H1 (cell line): ENCODE data around the gene CDCA3. TPM values are rescaled to one million over a fixed set of nuclear protein-coding genes. Genes with fewer than 3 reads are reported as not detected.

Source experiments
- CTCF ChIA-PET: fragments of 300-600 bp; sonication (Branson Sonifier 250); formaldehyde crosslinking; loops from one replicate; lab custom pipeline; 2021; ENCODE audit not compliant: partially characterized antibody; lab: Charles Lee
- POLR2A ChIA-PET: fragments of 300-600 bp; sonication (Branson Sonifier 250); formaldehyde crosslinking; loops from one replicate; lab custom pipeline; 2021; ENCODE audit warnings: inconsistent platforms; ENCODE audit not compliant: partially characterized antibody; lab: Charles Lee
- DNase-seq, 2 experiments: peaks; one replicate each; pipeline versions ENCODE4 v3.0.0 to v3.0.0-alpha.2; 2010 to 2022; ENCODE audit warnings: low spot score in 2 of 2, low read depth in 1 of 2, mixed read lengths in 1 of 2
- FAIRE-seq: peaks from 2 replicates; lab custom pipeline; 2011; peaks lifted over from hg19 to GRCh38; lab: Jason Lieb, UNC
- H2AFZ ChIP-seq: 2 replicates; pipeline ENCODE4 v1.8.1; 2012; ENCODE audit warnings: low read length, inconsistent platforms
- H2AK5ac ChIP-seq: 2 replicates; pipeline ENCODE4 v1.6.1; 2013; ENCODE audit warnings: low read depth, low read length
- H2BK120ac ChIP-seq: replicated peaks from 2 replicates; pipeline ENCODE3; 2013; ENCODE audit warnings: low read depth, low read length, inconsistent platforms
- H2BK12ac ChIP-seq: 2 replicates; pipeline ENCODE4 v1.6.1; 2013; ENCODE audit warnings: low read depth, low read length
- H2BK15ac ChIP-seq: 2 replicates; pipeline ENCODE4 v1.6.1; 2013; ENCODE audit warnings: low read length
- H2BK20ac ChIP-seq: 2 replicates; pipeline ENCODE4 v1.6.1; 2013; ENCODE audit warnings: low read length
- H2BK5ac ChIP-seq: 2 replicates; pipeline ENCODE4 v1.6.1; 2013; ENCODE audit warnings: low read depth, low read length
- H3K14ac ChIP-seq: 2 replicates; pipeline ENCODE4 v1.6.1; 2013; ENCODE audit warnings: inconsistent platforms; ENCODE audit not compliant: insufficient read length
- H3K18ac ChIP-seq: 2 replicates; pipeline ENCODE4 v1.6.1; 2013; ENCODE audit warnings: low read length; ENCODE audit errors: extremely low read depth
- H3K23ac ChIP-seq: 2 replicates; pipeline ENCODE4 v1.6.1; 2013; ENCODE audit warnings: inconsistent platforms; ENCODE audit not compliant: insufficient read length
- H3K23me2 ChIP-seq: 2 replicates; pipeline ENCODE4 v1.6.1; 2013; ENCODE audit warnings: low read depth, low read length
- H3K27ac ChIP-seq: 2 replicates; pipeline ENCODE4 v1.6.1; 2011; ENCODE audit warnings: low read depth, low read length, inconsistent platforms
- H3K27me3 ChIP-seq, 4 experiments: replicated peaks in 1 of 4; 1 replicate in 1 of 4; 2 replicates in 3 of 4; pipeline versions ENCODE4 v1.6.1 to v1.8.1; 2011 to 2013; ENCODE audit warnings: low read length in 3 of 4, mild to moderate bottlenecking in 3 of 4, inconsistent platforms in 2 of 4, mixed read lengths in 2 of 4, moderate library complexity in 1 of 4; ENCODE audit not compliant: control insufficient read depth in 3 of 4, insufficient read depth in 3 of 4; ENCODE audit errors: extremely low read depth in 1 of 4
- H3K36me3 ChIP-seq, 4 experiments: 2 replicates each; pipeline versions ENCODE4 v1.6.1 to v1.8.1; 2011 to 2013; ENCODE audit warnings: mild to moderate bottlenecking in 4 of 4, low read length in 3 of 4, moderate library complexity in 2 of 4, control low read depth in 1 of 4, inconsistent platforms in 1 of 4; ENCODE audit not compliant: insufficient read depth in 4 of 4, control insufficient read depth in 2 of 4
- H3K4ac ChIP-seq: replicated peaks from 2 replicates; pipeline ENCODE3; 2013; ENCODE audit warnings: low read length, low read depth, mixed read lengths, inconsistent platforms; ENCODE audit not compliant: insufficient read length
- H3K4me1 ChIP-seq, 4 experiments: replicated peaks in 1 of 4; 1 replicate in 1 of 4; 2 replicates in 3 of 4; pipeline versions ENCODE4 v1.6.1 to v1.8.1; 2011 to 2013; ENCODE audit warnings: low read length in 3 of 4, inconsistent platforms in 2 of 4, mixed read lengths in 1 of 4; ENCODE audit not compliant: insufficient read depth in 4 of 4, control insufficient read depth in 3 of 4
- H3K4me2 ChIP-seq, 2 experiments: 2 replicates each; pipeline versions ENCODE4 v1.6.1 to v1.8.1; 2011 to 2013; ENCODE audit warnings: low read depth in 2 of 2, low read length in 2 of 2, control low read depth in 1 of 2, inconsistent platforms in 1 of 2, mild to moderate bottlenecking in 1 of 2; ENCODE audit not compliant: insufficient read depth in 1 of 2
- H3K4me3 ChIP-seq, 4 experiments: fragments of 200-600, 300-600 bp in 1 of 4; sonication (generic), shearing (Covaris generic), sonication (Bioruptor Twin) in 1 of 4; 2 replicates each; pipeline versions ENCODE4 v1.5.1 to v1.8.1; 2011 to 2016; ENCODE audit warnings: low read length in 4 of 4, low read depth in 3 of 4, control low read depth in 2 of 4, inconsistent platforms in 2 of 4, mild to moderate bottlenecking in 2 of 4, mixed read lengths in 1 of 4, moderate library complexity in 1 of 4; ENCODE audit not compliant: insufficient read depth in 2 of 4; ENCODE audit errors: extremely low read depth in 1 of 4
- H3K56ac ChIP-seq: replicated peaks from 2 replicates; pipeline ENCODE3; 2013; ENCODE audit warnings: low read depth, mild to moderate bottlenecking, mixed read lengths, low read length, inconsistent platforms; ENCODE audit not compliant: insufficient read length
- H3K79me1 ChIP-seq: 2 replicates; pipeline ENCODE4 v1.6.1; 2013; ENCODE audit warnings: low read depth, low read length, control low read depth
- H3K79me2 ChIP-seq, 2 experiments: 2 replicates each; pipeline versions ENCODE4 v1.6.1 to v1.8.1; 2012 to 2013; ENCODE audit warnings: low read length in 2 of 2, mild to moderate bottlenecking in 2 of 2, inconsistent platforms in 1 of 2; ENCODE audit not compliant: insufficient read depth in 2 of 2, control insufficient read depth in 1 of 2
- H3K9ac ChIP-seq, 4 experiments: replicated peaks in 1 of 4; 1 replicate in 1 of 4; 2 replicates in 3 of 4; pipeline versions ENCODE4 v1.6.1 to v1.8.1; 2011 to 2013; ENCODE audit warnings: low read depth in 3 of 4, low read length in 3 of 4, control low read depth in 2 of 4, mild to moderate bottlenecking in 2 of 4, moderate library complexity in 2 of 4, inconsistent platforms in 1 of 4; ENCODE audit errors: extremely low read depth in 1 of 4
- H3K9me3 ChIP-seq, 2 experiments: 2 replicates each; pipeline versions ENCODE4 v1.6.1 to v1.8.1; 2012 to 2013; ENCODE audit warnings: mild to moderate bottlenecking in 2 of 2, moderate library complexity in 2 of 2, control low read depth in 1 of 2, inconsistent platforms in 1 of 2, low read depth in 1 of 2, low read length in 1 of 2, mixed read lengths in 1 of 2; ENCODE audit not compliant: insufficient read depth in 2 of 2
- H4K20me1 ChIP-seq, 2 experiments: replicated peaks in 1 of 2; 2 replicates each; pipeline versions ENCODE3 to v1.8.1; 2011 to 2013; ENCODE audit warnings: inconsistent platforms in 2 of 2, low read length in 2 of 2, mild to moderate bottlenecking in 1 of 2; ENCODE audit not compliant: insufficient read depth in 2 of 2, control insufficient read depth in 1 of 2
- H4K5ac ChIP-seq: 2 replicates; pipeline ENCODE4 v1.6.1; 2013; ENCODE audit warnings: low read length, low read depth, mixed read lengths, inconsistent platforms; ENCODE audit not compliant: insufficient read length
- H4K8ac ChIP-seq: 2 replicates; pipeline ENCODE4 v1.8.0; 2013; ENCODE audit warnings: mild to moderate bottlenecking, moderate library complexity, low read length, inconsistent platforms; ENCODE audit not compliant: insufficient read depth; ENCODE audit errors: extremely low read depth
- H4K91ac ChIP-seq: replicated peaks from 2 replicates; pipeline ENCODE3; 2013; ENCODE audit warnings: low read length, mixed read lengths, inconsistent platforms; ENCODE audit not compliant: insufficient read length
- CBX8 ChIP-seq: fragments of 300-800, 300-1000 bp; sonication (generic); IDR thresholded peaks from 2 replicates; pipeline ENCODE4 v1.7.1; 2016; ENCODE audit warnings: low read depth, low read length, borderline replicate concordance
- E2F6 ChIP-seq: IDR thresholded peaks from 2 replicates; pipeline ENCODE4 v1.6.1; 2012; ENCODE audit warnings: inconsistent platforms
- WGBS, 2 experiments: shearing (Covaris generic) in 1 of 2; methylation state at CpG; one replicate each; pipeline versions ENCODE4 v1.1.6 to v1.1.7; 2013 to 2015; ENCODE audit warnings: low lambda C conversion rate in 2 of 2, mixed read lengths in 2 of 2, inconsistent platforms in 1 of 2, low coverage in 1 of 2, missing lambda C conversion rate in 1 of 2; ENCODE audit not compliant: insufficient replicate concordance in 2 of 2, insufficient coverage in 1 of 2, insufficient read length in 1 of 2; ENCODE audit errors: extremely low coverage in 1 of 2, missing lambda C conversion rate in 1 of 2; 5-methylcytosine and 5-hydroxymethylcytosine counted together
- polyA plus RNA-seq, 7 experiments: library from polyadenylated mRNA; depleted of rRNA in 3 of 7; stranded (reverse) in 5 of 7; unstranded in 2 of 7; fragments of >200 nt in 5 of 7; fragments of 200-250 nt in 2 of 7; gene quantifications; 1 replicate in 5 of 7; 2 replicates in 1 of 7; 4 replicates in 1 of 7; pipeline versions ENCODE4 v1.2.1 to v1.2.3, GENCODE V29; 2011 to 2013; ENCODE audit warnings: missing spikeins in 2 of 7, mixed read lengths in 2 of 7
- total RNA-seq: library from RNA; stranded (reverse); fragmentation: NEBNext Ultra II Directional; extraction: Animal tissue kit (Norgen Biotek cat#: 25700); gene quantifications from 2 replicates; pipeline ENCODE4 v1.2.1, GENCODE V29; 2021

CDCA3 gene
- total and polyA plus RNA-seq, 2 of the 8 experiments (the other 6 are each of a cell fraction or from before 2014, with no cell fraction given): 47.7 to 71.2 TPM

GRCh38 chr12:6883252-6883651 is 32.2 kb upstream of the CDCA3 start:
- Histone ChIP-seq H3K4me1 (peaks cover 2 to 8% (median 5%) of the 10 kb centered on the region in 4 experiments; a peak in 5 of 7 replicates), H3K27me3 (no peaks in the 10 kb centered on the region), H2BK20ac (no peak overlapping the region), H3K9ac (no peak overlapping the region), H3K23ac (no peak overlapping the region), H4K20me1 (no peaks in the 10 kb centered on the region), H3K79me2 (no peaks in the 10 kb centered on the region), H3K4me2 (no peak overlapping the region), H3K27ac (no peak overlapping the region), H3K14ac (no peak overlapping the region), H3K56ac (no peak overlapping the region), H2BK12ac (no peak overlapping the region), H2AFZ (no peak overlapping the region), H3K4me3 (no peak overlapping the region), H3K9me3 (no peaks in the 10 kb centered on the region), H2BK120ac (no peak overlapping the region), H4K91ac (no peak overlapping the region), H3K23me2 (no peaks in the 10 kb centered on the region), H2BK15ac (no peak overlapping the region), H3K79me1 (no peaks in the 10 kb centered on the region), H4K8ac (no peak overlapping the region), H2AK5ac (no peak overlapping the region), H3K18ac (no peak overlapping the region), H2BK5ac (no peak overlapping the region), H4K5ac (no peak overlapping the region), H3K4ac (no peak overlapping the region), H3K36me3 (peaks cover 0 to 20% (median 1%) of the 10 kb centered on the region in 4 experiments; a peak in 4 of 8 replicates)
- POLR2A ChIA-PET: interaction anchor here (1.2 to 5.7 kb wide), 6 partner anchors 10 to 60 kb away, joined by 4 to 50 read pairs (median 9); partner anchors contain the start of genes C12orf57, RNU7-1 and SPSB2
- CTCF ChIA-PET: interaction anchor here (1.7 to 3.1 kb wide), 5 partner anchors 9 to 42 kb away, joined by 4 to 18 read pairs (median 9); partner anchors contain the start of gene SPSB2
- FAIRE-seq (no peak), DNase-seq (no peak)
- 94% methylated on average over 5 of the region's 5 CpGs; no CpG with 5 or more reads in 1 of the 2 experiments for WGBS, 2 experiments
- TF ChIP-seq E2F6: no peak
- TF ChIP-seq CBX8: no peak
